PFSK-1 (cell line): ENCODE data around the gene ANKRD10.

Experiments used
- FOXP2 ChIP-seq: optimal IDR thresholded peaks from 2 replicates; pipeline ENCODE3; 2011; ENCODE audit warnings: borderline replicate concordance, control low read depth, inconsistent platforms; ENCODE audit not compliant: insufficient read depth; ENCODE audit errors: extremely low read length, extremely low read depth
- POLR2AphosphoS5 ChIP-seq: IDR thresholded peaks from 2 replicates; pipeline ENCODE4 v1.6.1; 2012; ENCODE audit warnings: low read depth, mild to moderate bottlenecking, control low read depth, low read length, moderate library complexity
- SIN3A ChIP-seq: IDR thresholded peaks from 2 replicates; pipeline ENCODE4 v1.6.1; 2012; ENCODE audit warnings: mild to moderate bottlenecking, low read length, moderate library complexity, borderline replicate concordance; ENCODE audit not compliant: insufficient read depth
- TAF1 ChIP-seq: IDR thresholded peaks from 2 replicates; pipeline ENCODE4 v1.6.1; 2012; ENCODE audit warnings: low read length, control low read depth, borderline replicate concordance; ENCODE audit not compliant: insufficient read depth
- TF ChIP-seq, protein P1 (sequence below), 2 experiments: IDR thresholded peaks; 2 replicates each; pipeline versions ENCODE4 v1.6.1 to v1.8.0; 2011 to 2012; ENCODE audit warnings: low read depth in 2 of 2, low read length in 2 of 2, control low read depth in 1 of 2, inconsistent platforms in 1 of 2, mild to moderate bottlenecking in 1 of 2, moderate library complexity in 1 of 2; ENCODE audit not compliant: insufficient read depth in 1 of 2

ANKRD10 gene

DNA sequence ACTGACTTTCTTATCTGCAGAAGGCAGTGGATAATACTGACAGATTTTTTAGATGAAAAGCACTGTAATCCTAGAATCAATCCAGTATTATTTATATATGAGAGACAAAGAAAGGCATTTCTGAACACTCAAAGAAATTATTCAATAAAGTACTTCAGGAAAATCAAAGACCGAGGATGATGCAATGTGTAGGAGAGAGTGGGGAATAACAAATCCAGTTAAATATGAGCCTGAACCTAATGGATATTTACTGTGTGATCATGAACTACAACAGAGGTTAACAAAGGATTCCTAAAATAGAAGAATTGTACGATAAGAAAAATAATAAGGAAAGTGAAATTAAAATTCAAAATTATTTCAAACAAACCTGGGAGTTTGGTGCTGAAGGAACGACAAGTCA is 69.3 kb downstream of the ANKRD10 start:
- TF ChIP-seq FOXP2: no peak
- TF ChIP-seq TAF1: no peak
- no peak for TF ChIP-seq POLR2AphosphoS5
- TF ChIP-seq, protein P1, sequence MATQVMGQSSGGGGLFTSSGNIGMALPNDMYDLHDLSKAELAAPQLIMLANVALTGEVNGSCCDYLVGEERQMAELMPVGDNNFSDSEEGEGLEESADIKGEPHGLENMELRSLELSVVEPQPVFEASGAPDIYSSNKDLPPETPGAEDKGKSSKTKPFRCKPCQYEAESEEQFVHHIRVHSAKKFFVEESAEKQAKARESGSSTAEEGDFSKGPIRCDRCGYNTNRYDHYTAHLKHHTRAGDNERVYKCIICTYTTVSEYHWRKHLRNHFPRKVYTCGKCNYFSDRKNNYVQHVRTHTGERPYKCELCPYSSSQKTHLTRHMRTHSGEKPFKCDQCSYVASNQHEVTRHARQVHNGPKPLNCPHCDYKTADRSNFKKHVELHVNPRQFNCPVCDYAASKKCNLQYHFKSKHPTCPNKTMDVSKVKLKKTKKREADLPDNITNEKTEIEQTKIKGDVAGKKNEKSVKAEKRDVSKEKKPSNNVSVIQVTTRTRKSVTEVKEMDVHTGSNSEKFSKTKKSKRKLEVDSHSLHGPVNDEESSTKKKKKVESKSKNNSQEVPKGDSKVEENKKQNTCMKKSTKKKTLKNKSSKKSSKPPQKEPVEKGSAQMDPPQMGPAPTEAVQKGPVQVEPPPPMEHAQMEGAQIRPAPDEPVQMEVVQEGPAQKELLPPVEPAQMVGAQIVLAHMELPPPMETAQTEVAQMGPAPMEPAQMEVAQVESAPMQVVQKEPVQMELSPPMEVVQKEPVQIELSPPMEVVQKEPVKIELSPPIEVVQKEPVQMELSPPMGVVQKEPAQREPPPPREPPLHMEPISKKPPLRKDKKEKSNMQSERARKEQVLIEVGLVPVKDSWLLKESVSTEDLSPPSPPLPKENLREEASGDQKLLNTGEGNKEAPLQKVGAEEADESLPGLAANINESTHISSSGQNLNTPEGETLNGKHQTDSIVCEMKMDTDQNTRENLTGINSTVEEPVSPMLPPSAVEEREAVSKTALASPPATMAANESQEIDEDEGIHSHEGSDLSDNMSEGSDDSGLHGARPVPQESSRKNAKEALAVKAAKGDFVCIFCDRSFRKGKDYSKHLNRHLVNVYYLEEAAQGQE (IDR thresholded peaks at IDR 0.05; ENCODE audit: insufficient read depth in 1 of 2, low read depth in 2 of 2, low read length in 2 of 2): no peak
- TF ChIP-seq SIN3A: no peak

DNA sequence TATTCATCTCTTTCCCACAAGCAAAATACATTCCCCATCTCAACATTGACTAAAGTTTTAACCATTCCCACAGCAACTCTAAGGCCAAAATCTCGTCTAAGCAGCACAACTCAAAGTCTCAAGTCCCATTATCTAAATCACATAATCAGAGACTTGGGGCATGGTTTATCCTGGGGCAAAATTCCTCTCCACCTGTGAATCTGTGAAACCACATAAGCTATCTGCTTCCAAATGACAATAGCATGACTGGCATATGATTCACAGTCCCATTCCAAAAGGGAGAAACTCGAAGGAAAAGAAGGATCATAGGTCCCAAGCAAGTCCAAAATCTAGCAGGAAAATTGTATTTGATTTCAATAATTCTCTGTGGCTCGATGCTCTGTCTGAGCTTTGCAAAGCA is 73.0 kb downstream of the ANKRD10 start:
- no peak for TF ChIP-seq TAF1
- TF ChIP-seq SIN3A: no peak
- no peak for TF ChIP-seq FOXP2
- TF ChIP-seq, protein P1 (IDR thresholded peaks at IDR 0.05; ENCODE audit: insufficient read depth in 1 of 2, low read depth in 2 of 2, low read length in 2 of 2): no peak
- no peak for TF ChIP-seq POLR2AphosphoS5

DNA sequence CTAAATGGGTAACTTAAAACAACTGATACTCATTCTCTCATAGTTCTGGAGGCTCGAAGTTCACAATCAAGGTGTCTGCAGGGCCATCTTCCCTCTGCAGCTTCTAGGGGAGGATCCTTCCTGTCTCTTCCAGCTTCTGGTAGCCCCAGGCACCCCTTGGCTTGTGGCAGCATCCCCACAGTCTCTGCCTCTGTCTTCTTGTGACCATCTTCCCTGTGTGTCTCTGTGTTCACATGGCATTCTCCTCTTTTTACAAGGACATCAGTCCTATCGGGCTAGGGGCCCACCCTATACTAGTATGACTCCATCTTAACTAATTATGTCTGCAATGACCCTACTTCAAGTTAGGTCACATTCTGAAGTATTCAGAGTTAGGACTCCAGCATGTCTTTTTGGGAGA is 73.5 kb downstream of the ANKRD10 start:
- TF ChIP-seq, protein P1 (IDR thresholded peaks at IDR 0.05; ENCODE audit: insufficient read depth in 1 of 2, low read depth in 2 of 2, low read length in 2 of 2): no peak
- no peak for TF ChIP-seq FOXP2
- TF ChIP-seq SIN3A: no peak
- TF ChIP-seq POLR2AphosphoS5: no peak
- no peak for TF ChIP-seq TAF1

DNA sequence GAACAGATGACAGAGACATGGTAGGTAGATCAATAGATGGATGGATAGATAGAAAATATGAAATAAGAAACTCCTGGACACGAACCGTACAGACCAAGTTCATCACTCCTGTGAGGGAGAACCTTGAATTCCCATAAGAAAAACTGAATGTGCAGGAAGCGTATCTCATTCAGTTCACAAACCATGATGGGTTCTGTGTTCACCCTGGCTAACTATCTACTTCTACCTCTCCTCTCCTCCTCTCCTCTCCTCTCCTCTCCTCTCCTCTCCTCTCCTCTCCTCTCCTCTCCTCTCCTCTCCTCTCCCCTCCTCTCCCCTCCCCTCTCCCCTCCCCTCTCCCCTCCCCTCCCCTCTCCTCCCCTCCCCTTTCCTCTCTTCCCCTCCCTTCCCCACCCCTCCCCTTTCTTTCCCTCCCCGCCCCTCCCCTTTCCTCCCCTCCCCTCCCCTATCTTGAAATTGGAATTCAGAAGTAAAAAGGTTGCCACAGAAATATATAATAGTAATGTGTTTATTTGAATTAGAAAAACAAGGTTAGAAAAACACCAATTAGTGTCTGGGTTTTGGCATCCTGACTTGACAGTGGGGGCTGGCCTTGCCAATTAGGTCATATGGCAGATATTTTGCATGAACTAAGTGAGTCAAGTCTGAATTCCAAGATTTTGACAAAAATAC is 75.9 kb downstream of the ANKRD10 start:
- no peak for TF ChIP-seq SIN3A
- TF ChIP-seq FOXP2: no peak
- TF ChIP-seq TAF1: no peak
- no peak for TF ChIP-seq POLR2AphosphoS5

DNA sequence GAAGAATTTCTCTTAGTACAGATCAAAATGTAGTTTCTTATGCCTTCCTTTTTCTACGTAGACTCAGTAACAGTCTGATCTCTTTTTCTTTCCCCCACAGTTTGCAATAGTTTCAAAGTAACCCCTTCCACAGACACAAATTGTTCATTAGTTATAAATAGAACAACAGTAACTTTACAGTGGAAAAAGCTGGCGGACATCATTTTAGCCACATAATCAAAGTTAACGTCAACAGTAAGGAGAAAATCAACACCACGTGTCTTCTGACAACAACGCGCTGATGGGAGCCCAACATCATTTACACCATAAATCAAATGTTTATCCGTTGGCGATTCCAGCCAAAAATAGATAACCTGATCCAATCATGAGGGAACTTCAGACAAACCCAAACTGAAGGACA is 76.8 kb downstream of the ANKRD10 start:
- no peak for TF ChIP-seq POLR2AphosphoS5
- TF ChIP-seq, protein P1 (IDR thresholded peaks at IDR 0.05; ENCODE audit: insufficient read depth in 1 of 2, low read depth in 2 of 2, low read length in 2 of 2): no peak
- TF ChIP-seq SIN3A: no peak
- no peak for TF ChIP-seq TAF1
- TF ChIP-seq FOXP2: no peak
